SK-MEL-5 (cell line): Measurements from ENCODE around the gene L1CAM. TPM values are rescaled to one million over a fixed set of nuclear protein-coding genes. Genes with fewer than 3 reads are reported as not detected.

Experiments used
- DNase-seq: peaks from one replicate; pipeline ENCODE4 v3.0.0-alpha.2; 2016; ENCODE audit warnings: low read depth, low spot score
- in situ Hi-C: cut with HindIII; loops from 2 replicates; pipeline ENCODE4 v1.10.0; 2016; ENCODE audit warnings: low sequenced_read_pairs, high pct_unique_total_duplicates, low pct_unique_long_range_greater_than_20kb
- total RNA-seq: library from RNA; depleted of rRNA; stranded (reverse); fragments of >200 nt; shearing (Covaris generic); gene quantifications from 2 replicates; pipeline ENCODE4 v1.2.3, GENCODE V29; 2014

L1CAM gene
- total RNA-seq, 1 experiment from 2014 or later: 58.4 TPM

GRCh38 chrX:153909024-153909979 lies 23.3 kb upstream of the L1CAM start:
- in situ Hi-C loops: no loop called here
- DNase-seq: peak; percentile 56

- in situ Hi-C loops: no loop called here
- DNase-seq: no peak
Observed at GRCh38 chrX:153908219-153908860, 22.4 kb upstream of the L1CAM start.

DNA sequence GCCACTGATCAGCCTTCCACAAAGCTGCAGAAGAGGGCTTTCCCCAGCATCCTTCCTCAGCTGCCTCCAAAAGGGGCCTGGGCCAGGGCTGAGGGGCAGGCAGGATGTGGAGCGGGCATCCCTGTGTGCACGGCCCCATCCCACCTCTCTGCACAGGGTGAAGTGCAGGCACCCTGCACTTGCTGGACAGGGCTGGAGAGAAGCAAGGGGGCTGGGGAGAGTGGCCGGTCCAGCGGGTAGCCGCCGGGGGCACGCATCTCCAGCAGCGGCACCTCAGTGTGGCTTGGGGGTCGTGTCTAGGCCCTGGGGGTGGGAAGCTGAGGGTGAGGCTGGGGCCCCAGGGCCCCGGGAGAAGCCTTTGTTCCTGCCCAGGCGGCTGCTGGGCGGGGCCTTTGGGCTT lies 21.5 kb upstream of the L1CAM start:
- in situ Hi-C loops: no loop called here

DNA sequence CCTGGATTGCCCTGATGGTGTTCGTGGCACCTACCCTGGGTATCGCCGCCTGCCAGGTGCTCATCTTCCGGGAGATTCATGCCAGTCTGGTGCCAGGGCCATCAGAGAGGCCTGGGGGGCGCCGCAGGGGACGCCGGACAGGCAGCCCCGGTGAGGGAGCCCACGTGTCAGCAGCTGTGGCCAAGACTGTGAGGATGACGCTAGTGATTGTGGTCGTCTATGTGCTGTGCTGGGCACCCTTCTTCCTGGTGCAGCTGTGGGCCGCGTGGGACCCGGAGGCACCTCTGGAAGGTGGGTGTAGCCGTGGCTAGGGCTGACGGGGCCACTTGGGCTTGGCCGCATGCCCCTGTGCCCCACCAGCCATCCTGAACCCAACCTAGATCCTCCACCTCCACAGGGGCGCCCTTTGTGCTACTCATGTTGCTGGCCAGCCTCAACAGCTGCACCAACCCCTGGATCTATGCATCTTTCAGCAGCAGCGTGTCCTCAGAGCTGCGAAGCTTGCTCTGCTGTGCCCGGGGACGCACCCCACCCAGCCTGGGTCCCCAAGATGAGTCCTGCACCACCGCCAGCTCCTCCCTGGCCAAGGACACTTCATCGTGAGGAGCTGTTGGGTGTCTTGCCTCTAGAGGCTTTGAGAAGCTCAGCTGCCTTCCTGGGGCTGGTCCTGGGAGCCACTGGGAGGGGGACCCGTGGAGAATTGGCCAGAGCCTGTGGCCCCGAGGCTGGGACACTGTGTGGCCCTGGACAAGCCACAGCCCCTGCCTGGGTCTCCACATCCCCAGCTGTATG lies 20.3 kb upstream of the L1CAM start:
- in situ Hi-C loops: no loop called here
- no peak for DNase-seq

More for the DNA sequence above, 21.5 kb upstream of the L1CAM start:
- no peak for DNase-seq

GRCh38 chrX:153905481-153906095 lies 19.6 kb upstream of the L1CAM start:
- in situ Hi-C loops: no loop called here
- no peak for DNase-seq

DNA sequence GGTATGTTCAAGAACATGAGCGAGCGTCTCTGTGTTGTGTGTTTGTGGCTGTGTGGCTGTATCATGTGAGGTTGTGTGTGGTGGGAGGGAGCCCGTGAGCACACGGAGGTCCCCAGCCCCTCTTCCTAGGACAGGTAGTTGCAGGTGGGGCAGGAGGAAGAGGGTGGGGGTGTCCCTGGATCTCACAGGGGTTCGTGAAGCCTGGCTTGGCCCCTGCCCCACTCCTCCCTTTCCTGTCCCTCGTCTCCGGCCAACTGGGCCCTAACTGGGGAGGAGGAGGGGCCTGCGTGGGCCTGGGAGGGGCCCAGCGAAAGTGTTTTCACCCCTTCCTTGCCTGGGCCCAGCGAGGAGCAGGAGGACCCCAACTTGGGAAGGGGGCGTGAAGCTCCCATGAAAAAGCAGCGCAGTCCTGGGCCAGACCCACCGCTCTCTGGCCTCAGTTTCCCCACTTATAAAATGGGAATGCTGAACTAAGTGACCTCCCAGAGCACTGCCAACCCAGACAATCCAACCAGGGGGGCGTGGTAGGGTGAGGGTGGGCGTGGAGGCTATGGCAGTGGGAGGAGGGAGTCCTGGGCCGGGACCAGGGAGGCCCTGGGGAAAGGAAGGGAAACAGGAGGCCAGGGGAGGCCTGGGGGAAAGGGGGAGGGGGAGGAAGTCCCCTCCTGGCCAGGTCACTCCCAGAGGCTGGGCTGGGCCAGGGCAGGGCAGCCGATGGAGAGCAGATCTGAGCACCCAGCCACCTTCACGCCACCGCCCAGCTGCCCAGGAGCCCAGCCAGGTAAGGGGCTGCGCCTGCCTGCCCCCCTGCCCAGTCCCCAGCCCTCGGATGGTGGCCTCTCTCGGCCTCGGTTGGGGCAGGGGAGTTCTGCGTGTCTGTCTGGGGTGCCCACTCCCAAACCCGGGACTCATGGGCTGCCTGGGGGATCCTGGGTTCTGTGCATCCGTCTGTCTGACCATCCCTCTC lies 18.3 kb upstream of the L1CAM start, which contains the start of gene AVPR2:
AVPR2 (plus strand) TSS at position 683 of the 967 bp plus-strand sequence. CDS start 473 bp downstream, outside the sequence.
- in situ Hi-C loops: no loop called here
- no peak for DNase-seq

GRCh38 chrX:153903238-153903980 lies 17.4 kb upstream of the L1CAM start:
- in situ Hi-C loops: no loop called here
- no peak for DNase-seq

DNA sequence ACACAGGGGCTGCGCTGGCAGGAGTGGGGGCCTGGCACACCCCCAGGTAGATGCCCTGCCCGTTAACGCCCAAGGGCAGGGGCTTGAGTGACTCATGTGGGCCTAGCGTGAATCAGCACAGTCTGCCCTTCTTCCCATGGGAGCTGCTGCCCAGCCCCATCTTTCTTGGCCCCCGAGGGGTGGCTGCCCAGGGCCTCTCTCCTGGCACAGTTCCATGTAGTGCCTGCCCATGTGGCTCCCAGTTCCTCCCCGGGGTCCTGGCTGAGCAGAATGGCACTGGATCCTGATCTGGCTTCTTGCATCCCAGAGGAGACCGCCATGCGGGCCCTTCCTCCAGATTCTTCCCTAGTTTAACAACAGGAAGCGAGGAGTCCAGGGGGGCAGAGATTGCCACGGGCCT lies 16.4 kb upstream of the L1CAM start:
- in situ Hi-C loops: no loop called here
- no peak for DNase-seq

GRCh38 chrX:153901753-153902140 lies 15.8 kb upstream of the L1CAM start:
- no peak for DNase-seq
- in situ Hi-C loops: no loop called here

DNA sequence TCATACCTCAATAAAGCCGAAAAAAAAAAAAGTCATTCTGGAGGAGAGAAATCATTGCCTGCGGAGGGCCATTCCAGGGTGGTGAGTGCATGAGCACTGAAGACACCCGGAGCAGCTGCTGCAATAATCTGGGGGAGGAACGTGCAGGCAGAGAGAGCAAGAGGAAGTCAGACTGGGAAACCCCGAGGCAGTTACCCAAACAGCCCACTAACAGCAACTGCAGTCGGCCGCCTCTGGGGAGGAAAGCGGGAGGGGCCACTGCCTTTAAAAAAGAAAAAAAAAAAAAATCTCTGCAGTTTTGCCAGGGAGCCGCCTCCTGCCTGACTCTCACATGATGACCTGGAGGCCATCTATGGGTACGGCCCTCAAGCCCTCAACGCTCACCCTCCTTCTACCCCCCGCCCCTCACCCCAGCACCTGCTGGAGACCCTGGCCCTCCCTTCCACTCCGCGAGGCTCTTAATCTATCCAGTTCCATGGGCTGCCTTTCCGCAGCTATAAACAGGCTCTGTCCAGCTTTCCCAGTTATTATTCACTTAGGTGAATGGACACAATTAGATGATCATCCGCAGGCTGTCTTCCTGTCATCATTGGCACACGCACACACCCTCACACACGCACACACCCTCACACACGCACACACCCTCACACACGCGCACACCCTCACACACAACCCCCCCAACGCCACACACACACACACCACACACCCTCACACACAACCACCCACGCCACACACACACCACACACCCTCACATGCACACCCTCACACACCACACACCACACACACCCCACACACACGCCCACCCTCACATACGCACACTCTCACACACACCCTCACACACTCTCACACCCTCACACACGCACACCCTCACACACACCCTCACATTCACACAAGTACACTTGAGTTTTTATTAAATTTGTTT lies 15.1 kb upstream of the L1CAM start:
- peak; percentile 94 for DNase-seq
- in situ Hi-C loops: no loop called here

- DNase-seq: no peak
- in situ Hi-C loops: no loop called here
Observed at GRCh38 chrX:153897899-153898298, 11.9 kb upstream of the L1CAM start.

GRCh38 chrX:153889123-153889522 lies 3.1 kb upstream of the L1CAM start:
- no peak for DNase-seq
- in situ Hi-C loops: no loop called here

DNA sequence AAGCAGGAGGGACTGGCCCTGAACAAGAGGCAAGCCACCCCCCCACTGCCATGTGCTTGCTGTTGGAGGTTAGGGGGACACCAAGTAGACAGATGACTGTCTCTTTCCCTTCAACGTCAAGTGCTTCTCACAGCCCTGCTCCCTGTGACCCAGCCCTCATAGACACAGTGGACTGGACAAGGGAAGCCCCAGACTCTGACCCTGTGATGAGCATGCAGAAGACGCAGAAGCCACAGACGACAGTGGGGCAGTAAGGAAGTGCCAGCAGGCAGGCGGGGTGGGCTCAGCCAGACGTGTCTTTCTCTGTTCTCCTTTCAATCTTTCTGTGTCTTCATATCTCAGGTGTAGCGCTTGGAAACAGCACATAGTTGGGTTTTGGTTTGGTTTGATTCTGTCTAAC lies 2.4 kb upstream of the L1CAM start:
- in situ Hi-C loops: no loop called here
- no peak for DNase-seq

- no peak for DNase-seq
- in situ Hi-C loops: no loop called here
Observed at GRCh38 chrX:153887385-153887784, 1.4 kb upstream of the L1CAM start.

GRCh38 chrX:153886915-153887314 lies 942 bp upstream of the L1CAM start:
- in situ Hi-C loops: no loop called here
- DNase-seq: no peak
